ENCODE measurements around the gene TTC14. TPM values are rescaled to one million over a fixed set of nuclear protein-coding genes. Genes with fewer than 3 reads are reported as not detected.

The TTC14 gene
- total and polyA plus RNA-seq, 2 of the 4 experiments (the other 2 are of a cell fraction): 16.9 to 38.5 TPM

- H4K20me1 ChIP-seq (ENCODE audit: insufficient read depth, low read length): no peaks in the 10 kb centered on the region
- no peak overlapping the region for H3K4me2 ChIP-seq (ENCODE audit: low read depth, low read length)
- H2BK15ac ChIP-seq (ENCODE audit: low read depth, low read length): no peak overlapping the region
- no peak overlapping the region for H4K5ac ChIP-seq (ENCODE audit: low read depth, low read length)
- no peak overlapping the region for H3K9ac ChIP-seq (ENCODE audit: low read depth, low read length)
- no peak overlapping the region for H2BK120ac ChIP-seq (ENCODE audit: low read depth, low read length)
- no peak overlapping the region for H2AK9ac ChIP-seq (replicated peaks; ENCODE audit: low read depth, low read length, poor library complexity)
- intact Hi-C loops (cut with micrococcal nuclease): no loop called here
- ChIA-PET POLR2A (ENCODE audit: unreplicated experiment) (no interaction called here), CTCF (interaction anchor here (0.6 kb wide), 1 partner anchor 14 kb away, joined by 3 read pairs; no protein-coding TSS in a partner anchor)
- no peak overlapping the region for H3K4me3 ChIP-seq (ENCODE audit: insufficient read depth, low read depth, low read length)
- no peak overlapping the region for H3K56ac ChIP-seq (ENCODE audit: extremely low read depth, insufficient read depth, low read length)
- in situ Hi-C loops (cut with MboI; ENCODE audit: low sequenced_read_pairs): loop anchor here (25.0 kb wide), 1 partner anchor 819 kb away; no protein-coding TSS in a partner anchor
- no peak for ATAC-seq (ENCODE audit: low read depth)
- no peak overlapping the region for H2BK20ac ChIP-seq (ENCODE audit: low read depth, low read length)
- no TSS peak for BruUV-seq (replicated peaks)
- no peak overlapping the region for H4K91ac ChIP-seq (ENCODE audit: insufficient read depth, low read depth, low read length)
- no peak for TF ChIP-seq RCOR1 (IDR thresholded peaks at IDR 0.05; ENCODE audit: insufficient replicate concordance, low read length)
- TF ChIP-seq CTCF (conservative IDR thresholded peaks at IDR 0.05; ENCODE audit: low read depth, low read length): no peak
- TF ChIP-seq CHD1 (IDR thresholded peaks at IDR 0.05; ENCODE audit: low read depth, low read length): no peak
- no peak for TF ChIP-seq USF2 (IDR thresholded peaks at IDR 0.05; ENCODE audit: low read depth, low read length)
- H3K27ac ChIP-seq (ENCODE audit: insufficient read depth, low read length): no peak overlapping the region
- WGBS, 2 experiments (ENCODE audit: extremely low coverage in 2 of 2, insufficient read length in 1 of 2): no CpG with 5 or more reads among the region's 1 CpG
- no peak overlapping the region for H3K23ac ChIP-seq (ENCODE audit: low read depth, low read length)
- no peak overlapping the region for H4K8ac ChIP-seq (ENCODE audit: low read depth in 2 of 2, low read length in 2 of 2)
- dilution Hi-C loops (cut with HindIII; ENCODE audit: low sequenced_read_pairs, unreplicated experiment): no loop called here
- H2BK5ac ChIP-seq (ENCODE audit: low read depth, low read length, poor library complexity, severe bottlenecking): no peak overlapping the region
- H2AFZ ChIP-seq (replicated peaks; ENCODE audit: low read length, poor library complexity): no peak overlapping the region
- no peaks in the 10 kb centered on the region for H3K79me1 ChIP-seq (ENCODE audit: low read depth in 1 of 2, low read length in 2 of 2)
- H3K27me3 ChIP-seq (ENCODE audit: control insufficient read depth, insufficient read depth, low read length): no peaks in the 10 kb centered on the region
- no peak overlapping the region for H2AK5ac ChIP-seq (ENCODE audit: low read depth, low read length)
- no peak for DNase-seq
- no peak overlapping the region for H3K18ac ChIP-seq (ENCODE audit: low read depth, low read length)
- no peaks in the 10 kb centered on the region for H3K9me1 ChIP-seq (ENCODE audit: insufficient read depth, low read length)
- H3K9me3 ChIP-seq (ENCODE audit: control insufficient read depth, insufficient read depth, low read length): no peaks in the 10 kb centered on the region
- H3K4me1 ChIP-seq (ENCODE audit: control insufficient read depth, insufficient read depth, low read length): no peaks in the 10 kb centered on the region
- H3K14ac ChIP-seq (replicated peaks; ENCODE audit: low read depth, low read length): no peak overlapping the region
- no peak overlapping the region for H3K4ac ChIP-seq (ENCODE audit: low read depth, low read length)
- H3K36me3 ChIP-seq (ENCODE audit: control insufficient read depth, insufficient read depth, low read length): no peaks in the 10 kb centered on the region
Observed at GRCh38 chr3:180580934-180581333, 21.0 kb upstream of the TTC14 start.
